ENCODE results near the gene UNCX.

DNA sequence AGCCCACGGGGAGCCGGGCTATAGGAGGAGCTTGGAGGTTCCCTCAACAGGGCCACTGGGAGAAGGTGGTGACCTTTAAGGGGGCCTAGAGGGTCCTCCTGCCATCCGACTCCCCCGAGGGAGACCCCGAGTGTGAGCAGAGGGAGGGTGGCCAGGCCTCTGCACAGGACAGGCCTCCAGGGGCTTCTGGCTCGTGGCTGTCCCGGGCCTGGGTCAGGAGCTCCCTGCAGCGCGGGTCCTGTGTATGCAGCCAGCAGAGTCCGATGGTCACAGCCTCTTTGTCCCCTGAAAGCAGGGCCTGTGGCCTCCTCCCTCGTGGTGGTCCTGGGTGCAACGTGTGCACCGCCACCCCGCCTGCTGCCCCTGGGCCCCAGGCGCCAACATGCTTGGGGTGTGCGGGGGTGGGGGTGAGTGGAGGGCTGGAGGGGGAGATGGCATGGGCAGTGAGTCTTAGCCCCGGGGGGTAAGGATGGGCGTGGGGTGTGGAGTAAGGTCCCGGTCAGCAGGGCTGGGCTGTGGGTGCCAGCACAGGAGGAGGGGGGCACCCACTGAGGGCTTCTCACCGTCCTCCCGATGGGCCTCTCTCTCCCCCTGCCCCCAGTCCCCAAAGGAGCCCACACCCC, 27.1 kb downstream of the UNCX start:
- TF ChIP-seq, protein P1, sequence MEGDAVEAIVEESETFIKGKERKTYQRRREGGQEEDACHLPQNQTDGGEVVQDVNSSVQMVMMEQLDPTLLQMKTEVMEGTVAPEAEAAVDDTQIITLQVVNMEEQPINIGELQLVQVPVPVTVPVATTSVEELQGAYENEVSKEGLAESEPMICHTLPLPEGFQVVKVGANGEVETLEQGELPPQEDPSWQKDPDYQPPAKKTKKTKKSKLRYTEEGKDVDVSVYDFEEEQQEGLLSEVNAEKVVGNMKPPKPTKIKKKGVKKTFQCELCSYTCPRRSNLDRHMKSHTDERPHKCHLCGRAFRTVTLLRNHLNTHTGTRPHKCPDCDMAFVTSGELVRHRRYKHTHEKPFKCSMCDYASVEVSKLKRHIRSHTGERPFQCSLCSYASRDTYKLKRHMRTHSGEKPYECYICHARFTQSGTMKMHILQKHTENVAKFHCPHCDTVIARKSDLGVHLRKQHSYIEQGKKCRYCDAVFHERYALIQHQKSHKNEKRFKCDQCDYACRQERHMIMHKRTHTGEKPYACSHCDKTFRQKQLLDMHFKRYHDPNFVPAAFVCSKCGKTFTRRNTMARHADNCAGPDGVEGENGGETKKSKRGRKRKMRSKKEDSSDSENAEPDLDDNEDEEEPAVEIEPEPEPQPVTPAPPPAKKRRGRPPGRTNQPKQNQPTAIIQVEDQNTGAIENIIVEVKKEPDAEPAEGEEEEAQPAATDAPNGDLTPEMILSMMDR (IDR thresholded peaks at IDR 0.05), result no peak
- TF ChIP-seq POLR2A (IDR thresholded peaks at IDR 0.05), result no peak

All from stomach (tissue), 4 donors.